GM21423 (cell line): ENCODE data around the gene LAMA3.
"Not testable (repeated sequence)": the region's sequence is repeated elsewhere in the genome, so short reads cannot be mapped to it uniquely, and the experiment has no call there.

Experiments
- ATAC-seq: cut with Tn5 transposase; IDR thresholded peaks from one replicate; pipeline ENCODE4 v1.9.1; 2021; ENCODE audit warnings: mild to moderate bottlenecking, moderate library complexity; ENCODE audit not compliant: unreplicated experiment

Gene LAMA3

DNA sequence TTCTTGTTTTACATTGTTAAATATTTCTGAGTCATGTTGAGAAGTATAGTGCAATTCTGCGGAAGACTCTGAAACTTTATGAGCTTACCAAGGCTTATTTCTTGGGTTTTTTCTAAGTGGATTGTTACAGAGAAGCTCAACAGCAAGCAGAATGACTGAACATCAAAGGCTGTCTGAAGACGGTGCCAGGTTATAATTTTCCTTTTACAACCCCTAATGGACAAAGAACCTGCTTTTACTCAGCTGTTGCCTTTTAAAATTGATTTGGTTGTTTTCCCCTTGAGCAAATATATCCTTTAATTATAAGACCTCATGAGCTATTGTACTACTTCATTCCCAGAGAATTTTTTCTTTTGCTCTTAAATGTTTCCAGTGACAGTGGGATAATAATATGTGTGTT is 41.6 kb downstream of the LAMA3 start:
- no peak for ATAC-seq

DNA sequence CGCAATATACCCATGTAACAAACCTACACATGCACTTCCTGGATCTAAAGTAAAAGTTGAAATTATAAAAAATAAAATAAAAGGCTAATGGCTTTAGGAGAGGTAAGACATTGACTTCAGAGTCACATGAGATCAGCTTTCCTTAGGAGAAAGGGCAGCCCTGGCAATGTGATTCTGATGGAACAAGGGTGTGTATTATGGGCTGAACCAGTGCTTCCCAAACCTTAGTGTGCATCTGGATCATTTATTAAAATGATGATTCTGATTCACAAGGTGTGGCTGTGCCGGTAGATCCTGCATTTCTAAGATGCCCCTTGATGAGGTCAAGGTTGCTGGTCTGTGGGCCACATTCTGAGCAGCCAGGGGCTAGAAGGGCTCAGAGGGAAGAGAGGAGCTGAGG is 42.6 kb downstream of the LAMA3 start:
- ATAC-seq: no peak

DNA sequence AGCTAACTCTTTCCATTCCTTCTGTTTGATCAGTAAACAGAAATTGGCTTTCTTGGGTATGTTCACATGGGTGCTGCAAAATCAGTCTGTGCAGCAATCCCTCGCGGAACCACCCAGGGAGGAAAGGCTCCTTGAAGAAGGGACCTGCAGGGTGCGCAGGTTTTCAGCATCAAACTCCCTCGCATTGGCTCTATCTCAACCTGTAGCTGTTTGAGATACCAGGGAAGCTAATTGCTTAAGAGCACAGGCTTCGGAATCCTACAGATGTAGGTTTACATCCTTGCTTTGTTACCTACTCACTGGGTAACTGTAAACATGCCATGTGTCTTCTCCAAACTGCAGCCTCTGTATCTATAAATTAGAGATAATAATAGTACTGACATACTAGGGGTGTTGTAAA is 43.2 kb downstream of the LAMA3 start:
- ATAC-seq: no peak

DNA sequence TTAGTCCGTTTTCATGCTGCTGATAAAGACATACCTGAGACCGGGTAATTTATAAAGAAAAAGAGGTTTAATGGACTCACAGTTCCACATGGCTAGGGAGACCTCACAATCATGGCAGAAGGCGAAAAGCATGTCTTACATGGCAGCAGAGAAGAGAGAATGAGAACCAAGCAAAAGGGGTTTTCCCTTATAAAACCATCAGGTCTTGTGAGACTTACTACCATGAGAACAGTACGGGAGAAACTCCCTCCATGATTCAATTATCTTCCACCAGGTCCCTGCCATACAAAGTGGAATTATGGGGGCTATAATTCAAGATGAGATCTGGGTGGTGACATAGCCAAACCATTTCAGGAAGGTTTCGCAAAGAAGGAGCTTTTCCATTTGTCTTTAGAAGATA is 44.0 kb downstream of the LAMA3 start:
- not testable (repeated sequence) for ATAC-seq

DNA sequence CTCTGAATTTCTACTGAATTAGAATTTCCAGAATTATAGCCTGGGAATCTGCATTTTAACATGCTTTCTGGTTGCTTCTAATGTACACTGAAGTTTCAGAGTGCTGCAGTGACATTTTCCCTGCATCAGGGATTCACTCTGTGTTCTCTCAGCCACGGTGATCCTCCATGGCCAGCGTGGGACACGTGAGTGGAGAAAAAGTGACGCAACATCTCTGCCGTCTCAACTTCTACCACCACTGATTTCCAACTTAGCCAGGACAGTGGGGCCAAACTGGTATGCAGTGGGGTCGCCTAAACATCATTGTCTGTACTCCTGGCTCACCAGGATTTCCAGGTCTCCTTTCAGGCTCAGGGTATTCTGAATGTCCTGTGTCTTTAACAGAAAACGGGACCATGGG is 44.6 kb downstream of the LAMA3 start:
- ATAC-seq: no peak

DNA sequence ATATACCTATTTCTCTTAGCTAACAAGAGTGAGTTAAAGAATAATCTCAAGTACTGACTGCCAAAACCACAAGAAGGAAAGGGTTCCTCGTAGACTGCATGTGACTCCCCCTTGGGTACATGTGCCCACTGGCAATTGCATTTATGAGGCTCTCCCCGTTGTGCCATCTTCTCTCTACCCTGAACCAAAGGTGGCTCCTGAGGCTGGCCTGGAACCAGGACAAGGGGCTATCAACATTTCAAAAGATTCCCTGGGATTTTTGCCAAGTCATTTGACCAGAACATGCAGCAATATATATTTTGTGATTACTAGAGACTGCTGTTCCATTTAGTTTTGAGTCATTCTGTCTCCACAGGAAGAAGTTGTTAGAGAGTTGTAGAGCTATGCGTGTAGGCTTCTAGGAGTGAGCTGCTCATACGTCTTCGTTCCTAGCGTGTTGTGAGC is 45.8 kb downstream of the LAMA3 start:
- ATAC-seq: peak; percentile 68

DNA sequence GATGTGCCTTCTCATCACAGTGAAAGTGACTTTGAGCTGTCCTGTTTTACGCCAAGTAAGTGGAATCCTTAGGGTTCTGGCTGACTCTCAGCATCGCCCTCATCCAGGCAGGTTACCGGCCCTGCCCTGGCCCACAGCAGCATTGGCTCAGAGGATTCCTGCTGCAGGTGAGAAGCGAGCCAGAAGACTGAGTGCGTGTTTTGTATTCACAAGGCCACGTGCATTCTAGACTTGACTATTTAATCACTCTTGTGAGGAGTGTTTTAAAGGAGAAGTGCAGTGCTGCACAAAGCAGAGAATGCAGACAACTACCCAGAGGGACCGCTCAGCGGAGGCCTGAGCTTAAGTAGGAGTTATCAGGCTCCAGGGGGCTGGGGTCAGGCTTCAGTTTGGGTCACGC is 48.3 kb downstream of the LAMA3 start:
- ATAC-seq: no peak

DNA sequence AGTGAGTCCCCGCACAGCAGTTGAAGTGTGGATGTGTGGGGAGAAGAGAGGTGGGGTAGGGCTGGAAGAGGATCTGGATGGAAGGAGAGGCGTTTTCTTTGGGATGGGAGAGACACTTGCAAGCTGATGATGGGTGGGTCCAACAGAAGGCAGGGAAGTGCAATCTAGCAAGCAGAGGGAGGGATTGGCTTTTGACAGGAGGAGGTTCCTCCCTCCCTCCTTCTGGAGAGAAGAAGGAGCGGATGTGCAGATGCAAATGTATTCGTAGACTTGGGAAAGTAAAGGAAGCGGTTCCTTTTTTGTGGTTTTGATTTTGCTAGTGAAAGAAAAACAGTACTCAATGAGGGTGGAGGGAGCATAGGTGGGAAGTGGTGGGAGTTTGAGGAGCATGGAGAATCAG is 48.9 kb downstream of the LAMA3 start:
- ATAC-seq: no peak

- no peak for ATAC-seq
Measured at GRCh38 chr18:23738575-23738974, 49.3 kb downstream of the LAMA3 start.

DNA sequence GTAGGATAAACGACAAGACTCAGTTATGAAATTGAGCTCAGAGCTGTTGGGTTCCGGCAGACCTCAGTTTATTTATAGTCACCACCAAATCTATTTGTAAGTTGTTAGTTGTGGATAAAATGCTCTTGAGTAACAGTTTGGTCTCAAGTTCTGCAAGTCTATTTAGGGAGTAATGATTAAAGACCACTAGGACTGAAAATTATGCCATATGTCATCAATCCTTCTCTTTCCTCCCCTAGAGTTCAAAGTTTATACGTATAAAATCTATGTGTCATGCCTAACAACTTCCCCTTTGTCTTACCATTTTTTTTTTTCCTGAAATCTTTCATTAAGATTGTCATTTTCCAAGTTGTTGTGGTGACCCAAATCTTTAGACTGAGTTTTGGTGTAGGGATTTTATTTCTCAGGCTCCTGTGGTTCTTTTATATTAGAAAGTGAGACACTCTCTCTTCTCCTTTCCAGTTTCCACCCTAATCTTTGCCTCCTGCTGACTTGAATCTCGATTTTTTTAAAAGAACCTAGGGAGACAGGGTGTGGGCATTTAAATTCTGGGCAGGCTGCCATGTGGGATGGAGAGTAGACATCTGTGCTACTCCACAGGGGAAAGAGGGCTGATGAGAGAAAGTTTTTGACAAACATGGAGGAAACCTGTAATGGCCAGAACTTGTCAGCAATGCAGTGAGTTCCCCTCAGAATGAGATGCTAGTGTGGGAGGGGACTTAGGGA is 51.0 kb downstream of the LAMA3 start:
- ATAC-seq: no peak

DNA sequence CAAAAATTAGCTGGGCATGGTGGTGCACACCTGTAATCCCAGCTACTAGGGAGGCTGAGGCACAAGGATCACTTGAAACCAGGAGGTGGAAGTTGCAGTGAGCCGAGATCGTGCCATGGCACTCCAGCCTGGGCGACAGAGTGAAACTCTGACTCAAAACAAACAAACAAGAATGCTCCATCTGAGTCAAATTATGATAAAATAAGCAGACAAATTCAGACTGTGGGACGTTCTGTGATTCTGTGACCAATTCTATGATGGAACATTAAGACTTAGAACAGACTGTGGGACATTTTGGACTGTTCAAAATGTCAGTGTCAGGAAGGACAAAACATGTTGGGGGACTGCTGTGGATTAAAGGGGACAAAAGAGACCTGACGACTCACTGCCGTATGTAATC is 52.7 kb downstream of the LAMA3 start:
- not testable (repeated sequence) for ATAC-seq

DNA sequence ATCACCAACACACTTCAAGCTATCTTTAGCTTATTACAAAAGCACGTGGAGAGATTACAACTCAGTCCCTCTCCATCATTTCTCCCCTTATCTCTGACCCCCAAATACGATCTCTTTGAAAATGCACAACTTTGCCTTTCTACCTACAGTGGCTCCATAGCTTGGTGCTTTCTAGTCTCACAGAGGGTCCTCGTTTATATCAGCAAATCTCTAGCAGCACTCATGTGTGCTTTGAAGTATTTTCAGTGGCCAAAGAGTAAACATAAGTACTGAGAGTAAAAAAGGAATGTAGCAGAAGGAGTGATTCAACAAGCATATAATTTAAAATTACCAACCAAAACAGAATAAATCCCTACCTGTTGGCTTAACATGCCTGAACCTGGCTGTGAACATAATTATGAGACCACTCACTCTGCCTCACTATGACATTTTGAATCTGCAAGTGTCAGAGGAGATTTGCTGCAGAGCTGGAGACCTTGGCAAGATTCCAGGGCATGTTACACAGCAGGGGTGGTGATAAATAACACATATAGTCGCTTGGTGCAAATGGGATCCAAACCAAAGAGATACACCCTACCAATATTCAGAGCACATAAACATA is 54.6 kb downstream of the LAMA3 start:
- no peak for ATAC-seq

DNA sequence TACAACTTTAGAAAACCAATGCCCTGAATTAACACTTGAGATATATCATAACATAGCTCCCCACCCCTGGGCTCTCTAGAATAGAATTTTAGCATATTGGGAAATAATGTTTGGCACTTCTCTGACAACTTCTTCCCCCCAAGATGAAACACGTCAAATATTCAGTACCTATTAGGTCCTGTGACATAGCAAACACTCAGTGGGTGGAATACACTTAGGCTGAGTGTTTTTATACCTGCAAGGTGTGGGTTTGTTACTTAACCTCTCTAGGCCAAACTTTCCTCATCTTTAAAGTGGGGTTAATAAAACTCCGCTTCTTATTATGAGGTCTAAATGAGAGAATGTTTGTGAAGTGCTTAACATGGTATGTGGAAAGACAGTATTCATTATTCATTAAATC is 56.1 kb downstream of the LAMA3 start:
- ATAC-seq: no peak

DNA sequence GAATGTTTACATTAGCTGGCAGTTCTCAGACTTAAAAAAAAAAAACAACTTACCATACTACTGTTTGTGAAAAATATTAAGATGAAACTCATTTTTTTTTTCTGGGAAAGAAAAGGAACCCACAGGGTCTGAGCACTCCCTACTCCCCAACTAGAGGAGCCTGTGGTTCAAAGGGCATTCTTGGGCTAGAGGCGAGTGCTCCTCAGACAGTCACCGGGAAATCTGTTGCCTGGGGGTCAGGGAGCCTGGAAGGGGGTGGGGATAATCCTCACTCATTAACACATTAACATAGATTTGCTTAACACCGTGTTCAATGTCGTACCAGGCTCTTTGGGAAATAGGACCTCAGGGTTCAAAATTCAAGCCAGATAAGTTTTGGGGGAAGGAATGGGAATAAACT is 57.6 kb downstream of the LAMA3 start:
- ATAC-seq: no peak

DNA sequence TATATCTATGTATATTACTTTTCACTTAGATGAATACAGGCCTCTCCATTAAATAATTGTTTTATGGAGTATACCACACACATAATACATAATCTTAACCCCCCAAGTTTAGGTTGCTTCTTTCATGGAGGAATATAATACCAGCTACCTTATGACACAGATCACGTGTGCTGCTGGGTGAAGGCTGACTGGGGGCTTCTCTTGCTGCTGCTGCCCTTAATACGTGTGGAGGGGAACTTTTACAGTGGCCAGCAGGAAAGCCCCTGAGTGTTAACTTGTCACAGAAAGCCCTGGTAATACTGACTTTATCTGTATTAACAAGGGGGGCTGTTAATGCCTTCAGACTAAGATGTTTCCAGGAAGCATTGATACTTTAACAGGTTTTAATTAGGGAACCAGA is 63.1 kb downstream of the LAMA3 start:
- no peak for ATAC-seq

DNA sequence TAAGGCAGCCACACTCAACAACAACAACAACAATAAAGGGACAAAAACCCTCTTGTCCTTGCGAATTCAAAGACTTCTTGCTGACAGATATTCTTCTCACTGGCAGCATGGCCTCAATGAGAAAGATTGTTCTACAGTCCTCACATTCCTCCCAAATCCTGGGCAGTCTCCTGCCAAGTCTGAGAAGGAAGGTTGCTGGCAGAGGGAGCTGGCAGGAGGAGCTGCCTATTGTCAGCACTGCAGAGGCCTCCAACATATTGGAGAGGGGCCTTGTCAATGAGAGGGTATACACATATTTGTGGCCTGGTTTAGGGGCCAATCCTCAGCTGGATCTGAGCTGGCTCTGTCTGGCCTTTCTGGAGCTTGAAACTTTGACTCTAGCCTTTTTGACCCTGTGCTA is 63.5 kb downstream of the LAMA3 start:
- no peak for ATAC-seq

- no peak for ATAC-seq
Measured at GRCh38 chr18:23756590-23757436, 67.6 kb downstream of the LAMA3 start.

DNA sequence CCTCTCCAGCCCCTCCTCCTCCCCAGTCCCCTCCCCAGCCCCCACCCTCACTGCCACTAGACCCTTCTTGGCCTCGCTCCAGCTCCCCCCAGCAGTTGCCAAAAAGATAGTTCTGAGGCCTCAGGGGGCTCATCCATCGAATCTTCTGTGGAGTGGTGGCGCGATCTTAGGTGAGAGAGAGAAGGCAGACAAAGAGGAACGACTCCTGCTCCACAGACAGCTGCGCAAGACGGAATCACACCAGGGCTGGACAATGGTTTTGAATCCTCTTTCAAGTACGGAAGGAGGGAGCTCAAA is 68.1 kb downstream of the LAMA3 start:
- no peak for ATAC-seq

GRCh38 chr18:23758281-23758680 is 69.0 kb downstream of the LAMA3 start:
- ATAC-seq: no peak

GRCh38 chr18:23761941-23762340 is 72.7 kb downstream of the LAMA3 start:
- no peak for ATAC-seq

- no peak for ATAC-seq
Measured at GRCh38 chr18:23763343-23763742, 74.1 kb downstream of the LAMA3 start.

DNA sequence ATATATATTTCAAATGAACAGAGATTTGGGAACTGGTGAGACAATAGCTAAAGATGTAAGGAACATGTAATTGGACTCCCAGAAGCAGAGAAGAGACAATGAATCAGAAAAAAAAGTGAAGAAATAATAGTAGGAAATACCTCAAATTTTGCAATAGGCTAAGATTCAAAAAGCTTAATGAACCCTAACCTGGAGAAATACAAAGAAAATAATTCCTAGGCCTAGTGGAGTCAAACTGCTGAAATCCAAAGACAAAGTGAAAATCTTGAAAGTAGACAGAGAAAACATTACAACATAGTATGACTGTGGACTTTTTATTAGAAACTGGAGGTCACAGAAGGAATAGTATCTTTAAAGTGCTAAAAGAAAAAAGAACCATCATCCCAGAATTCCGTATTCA is 76.7 kb downstream of the LAMA3 start:
- no peak for ATAC-seq
